Endothelial cell of umbilical vein (primary cell): Measurements from ENCODE around the gene FABP1. TPM values are rescaled to one million over a fixed set of nuclear protein-coding genes. Genes with fewer than 3 reads are reported as not detected.

Experiments
- BruUV-seq: library from RNA; stranded (reverse); fragments of 400-500 nt; replicated peaks from 2 replicates; lab custom pipeline; 2021; lab: Mats Ljungman, UMichigan
- CTCF ChIA-PET: fragments of 300-600, 350-600 bp; sonication (Branson Sonifier 250); formaldehyde crosslinking; loops from one replicate; lab custom pipeline; 2021; ENCODE audit warnings: antibody characterized with exemption, inconsistent platforms; lab: Charles Lee
- POLR2A ChIA-PET: fragments of 300-600, 350-600 bp; sonication (Branson Sonifier 250); formaldehyde crosslinking; loops from one replicate; lab custom pipeline; 2021; ENCODE audit warnings: antibody characterized with exemption, inconsistent platforms; lab: Charles Lee
- DNase-seq: peaks from one replicate; pipeline ENCODE4 v3.0.0-alpha.2; 2011; ENCODE audit warnings: low read depth, low spot score
- FAIRE-seq: peaks from 2 replicates; lab custom pipeline; 2011; peaks lifted over from hg19 to GRCh38; lab: Jason Lieb, UNC
- H2AFZ ChIP-seq: 2 replicates; pipeline ENCODE4 v1.6.0; 2012; ENCODE audit warnings: low read depth, low read length, control low read depth, inconsistent platforms
- H3K27ac ChIP-seq: 2 replicates; pipeline ENCODE4 v1.5.1; 2011; ENCODE audit warnings: low read depth, mild to moderate bottlenecking, control low read depth, low read length, moderate library complexity; ENCODE audit not compliant: insufficient read depth
- H3K27me3 ChIP-seq, 2 experiments: 2 replicates each; pipeline versions ENCODE4 v1.6.0 to v1.6.1; 2011; ENCODE audit warnings: low read length in 2 of 2, mixed read lengths in 1 of 2; ENCODE audit not compliant: control insufficient read depth in 2 of 2, insufficient read depth in 2 of 2
- H3K36me3 ChIP-seq, 2 experiments: 2 replicates in 1 of 2; 3 replicates in 1 of 2; pipeline ENCODE4 v1.5.1; 2011; ENCODE audit warnings: low read length in 2 of 2, mild to moderate bottlenecking in 1 of 2, moderate library complexity in 1 of 2; ENCODE audit not compliant: control insufficient read depth in 2 of 2, insufficient read depth in 2 of 2; ENCODE audit errors: extremely low read depth in 1 of 2
- H3K4me1 ChIP-seq: 3 replicates; pipeline ENCODE4 v1.5.1; 2011; ENCODE audit warnings: mild to moderate bottlenecking, low read length; ENCODE audit not compliant: control insufficient read depth, insufficient read depth; ENCODE audit errors: extremely low read depth
- H3K4me2 ChIP-seq: 2 replicates; pipeline ENCODE4 v1.6.1; 2011; ENCODE audit warnings: low read length, control low read depth, mixed read lengths; ENCODE audit not compliant: insufficient read depth
- H3K4me3 ChIP-seq, 3 experiments: fragments of 200-600 bp in 1 of 3; sonication (generic), shearing (Covaris generic) in 1 of 3; replicated peaks in 1 of 3; 2 replicates each; pipeline ENCODE4 v1.5.1; 2011 to 2016; ENCODE audit warnings: control low read depth in 3 of 3, low read length in 3 of 3, mild to moderate bottlenecking in 2 of 3, inconsistent platforms in 1 of 3, low read depth in 1 of 3, moderate library complexity in 1 of 3; ENCODE audit not compliant: insufficient read depth in 1 of 3
- H3K79me2 ChIP-seq: 2 replicates; pipeline ENCODE4 v1.6.0; 2012; ENCODE audit warnings: low read length, inconsistent platforms; ENCODE audit not compliant: control insufficient read depth, insufficient read depth
- H3K9ac ChIP-seq: replicated peaks from 2 replicates; pipeline ENCODE3; 2011; ENCODE audit warnings: low read length, control low read depth; ENCODE audit not compliant: insufficient read depth; ENCODE audit errors: extremely low read depth
- H3K9me1 ChIP-seq: replicated peaks from 3 replicates; pipeline ENCODE4 v1.6.0; 2011; ENCODE audit warnings: mild to moderate bottlenecking, low read length; ENCODE audit not compliant: control insufficient read depth, insufficient read depth; ENCODE audit errors: extremely low read depth
- H3K9me3 ChIP-seq: replicated peaks from 2 replicates; pipeline ENCODE4 v1.5.1; 2012; ENCODE audit warnings: low read length, inconsistent platforms; ENCODE audit not compliant: control insufficient read depth, insufficient read depth
- H4K20me1 ChIP-seq: replicated peaks from 2 replicates; pipeline ENCODE3; 2011; ENCODE audit warnings: mild to moderate bottlenecking, low read length; ENCODE audit not compliant: control insufficient read depth, insufficient read depth; ENCODE audit errors: extremely low read depth
- EZH2 ChIP-seq: IDR thresholded peaks from 2 replicates; pipeline ENCODE4 v1.6.1; 2012; ENCODE audit warnings: borderline replicate concordance, low read depth, mild to moderate bottlenecking, moderate library complexity, low read length, inconsistent platforms; ENCODE audit not compliant: severe bottlenecking
- FOS ChIP-seq: IDR thresholded peaks from 2 replicates; pipeline ENCODE4 v1.6.1; 2011; ENCODE audit warnings: mild to moderate bottlenecking, low read length, moderate library complexity, borderline replicate concordance; ENCODE audit not compliant: insufficient read depth
- GATA2 ChIP-seq: IDR thresholded peaks from 2 replicates; pipeline ENCODE4 v1.7.0; 2011; ENCODE audit warnings: low read depth, mild to moderate bottlenecking, moderate library complexity, mixed read lengths, low read length; ENCODE audit not compliant: insufficient read length, insufficient read depth
- JUN ChIP-seq: IDR thresholded peaks from 2 replicates; pipeline ENCODE4 v1.6.1; 2011; ENCODE audit warnings: borderline replicate concordance, low read depth; ENCODE audit not compliant: insufficient read length, insufficient read depth
- MYC ChIP-seq: IDR thresholded peaks from one replicate; pipeline ENCODE4 v1.6.1; 2011; ENCODE audit warnings: mild to moderate bottlenecking, low read depth, low read length
- POLR2A ChIP-seq: IDR thresholded peaks from 2 replicates; pipeline ENCODE4 v1.6.1; 2012; ENCODE audit warnings: low read depth, mild to moderate bottlenecking, control low read depth, low read length
- POLR2AphosphoS5 ChIP-seq: IDR thresholded peaks from 2 replicates; pipeline ENCODE4 v1.6.1; 2012; ENCODE audit warnings: low read depth, mild to moderate bottlenecking, control low read depth, low read length, moderate library complexity; ENCODE audit not compliant: insufficient read depth
- dilution Hi-C: fragments of 300-500 bp; cut with MboI; formaldehyde crosslinking; loops from one replicate; pipeline ENCODE4 v1.15.0; 2019; ENCODE audit warnings: low sequenced_read_pairs; ENCODE audit not compliant: extremely low pct_ligation_motif_present
- intact Hi-C: fragments of 100-400 bp; cut with micrococcal nuclease; formaldehyde crosslinking; loops from one replicate; pipeline ENCODE4 v1.10.0; 2022
- polyA plus RNA-seq, 4 experiments: library from polyadenylated mRNA; depleted of rRNA in 3 of 4; stranded (reverse) in 3 of 4; unstranded in 1 of 4; fragments of >200 nt; gene quantifications; 2 replicates each; pipeline versions ENCODE4 v1.2.1 to v1.2.3, GENCODE V29; 2011 to 2012; ENCODE audit warnings: missing spikeins in 1 of 4
- total RNA-seq: library from RNA; stranded (reverse); gene quantifications from 2 replicates; pipeline ENCODE4 v1.2.3, GENCODE V29; 2021
- TF ChIP-seq, protein P1 (sequence below): IDR thresholded peaks from 2 replicates; pipeline ENCODE4 v1.6.1; 2011; ENCODE audit not compliant: insufficient read depth, insufficient read length
- TF ChIP-seq, protein P2 (sequence below), 2 donors: IDR thresholded peaks; 1 replicate in 1 of 2; 2 replicates in 1 of 2; pipeline ENCODE4 v1.5.1; 2011; ENCODE audit warnings: low read length in 2 of 2, mild to moderate bottlenecking in 2 of 2, moderate library complexity in 2 of 2, control low read depth in 1 of 2, inconsistent platforms in 1 of 2, low read depth in 1 of 2; ENCODE audit not compliant: insufficient read depth in 1 of 2; ENCODE audit errors: extremely low read depth in 1 of 2

The FABP1 gene
- total and polyA plus RNA-seq, 2 donors (not counting 3 experiments of a cell fraction or from before 2014, with no cell fraction given), result not detected

- Histone ChIP-seq H3K27ac (no peak overlapping the region), H3K9ac (no peak overlapping the region), H4K20me1 (no peaks in the 10 kb centered on the region), H2AFZ (no peak overlapping the region), H3K27me3 (no peaks in the 10 kb centered on the region), H3K4me1 (no peaks in the 10 kb centered on the region), H3K36me3 (no peaks in the 10 kb centered on the region), H3K4me3 (no peak overlapping the region), H3K9me3 (no peaks in the 10 kb centered on the region), H3K79me2 (no peaks in the 10 kb centered on the region), H3K9me1 (no peaks in the 10 kb centered on the region), H3K4me2 (no peak overlapping the region)
- ChIA-PET CTCF (no interaction called here), POLR2A (no interaction called here)
- no TSS peak for BruUV-seq
- dilution Hi-C loops, result no loop called here
- no peak for FAIRE-seq
- no peak for TF ChIP-seq JUN
- DNase-seq, result no peak
- intact Hi-C loops, result no loop called here
Observed at GRCh38 chr2:88080545-88080944, 47.3 kb downstream of the FABP1 start.

GRCh38 chr2:88078643-88079172, 49.2 kb downstream of the FABP1 start:
- intact Hi-C loops (loop anchor here (1.0 kb wide), 1 partner anchor 7 kb away; no protein-coding TSS in a partner anchor), dilution Hi-C loops (no loop called here)
- H3K27ac ChIP-seq, result no peak overlapping the region
- no peaks in the 10 kb centered on the region for H3K9me1 ChIP-seq
- H3K4me1 ChIP-seq, result no peaks in the 10 kb centered on the region
- H3K4me2 ChIP-seq, result no peak overlapping the region
- H3K9ac ChIP-seq, result no peak overlapping the region
- DNase-seq, result no peak
- ChIA-PET POLR2A (no interaction called here), CTCF (interaction anchor here (0.9 to 1.9 kb wide), 2 partner anchors 12 to 18 kb away, joined by 3 to 5 read pairs; no protein-coding TSS in a partner anchor)
- no peaks in the 10 kb centered on the region for H3K27me3 ChIP-seq
- no peaks in the 10 kb centered on the region for H3K9me3 ChIP-seq
- FAIRE-seq, result no peak
- no peak overlapping the region for H3K4me3 ChIP-seq
- BruUV-seq, result no TSS peak
- H2AFZ ChIP-seq, result no peak overlapping the region
- no peak for TF ChIP-seq EZH2
- TF ChIP-seq MYC, result no peak
- no peak for TF ChIP-seq POLR2A
- no peak for TF ChIP-seq JUN
- TF ChIP-seq GATA2, result no peak
- TF ChIP-seq, protein P1, sequence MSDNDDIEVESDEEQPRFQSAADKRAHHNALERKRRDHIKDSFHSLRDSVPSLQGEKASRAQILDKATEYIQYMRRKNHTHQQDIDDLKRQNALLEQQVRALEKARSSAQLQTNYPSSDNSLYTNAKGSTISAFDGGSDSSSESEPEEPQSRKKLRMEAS, result no peak
- no peak for TF ChIP-seq POLR2AphosphoS5
- no peak for TF ChIP-seq FOS
- TF ChIP-seq, protein P2, sequence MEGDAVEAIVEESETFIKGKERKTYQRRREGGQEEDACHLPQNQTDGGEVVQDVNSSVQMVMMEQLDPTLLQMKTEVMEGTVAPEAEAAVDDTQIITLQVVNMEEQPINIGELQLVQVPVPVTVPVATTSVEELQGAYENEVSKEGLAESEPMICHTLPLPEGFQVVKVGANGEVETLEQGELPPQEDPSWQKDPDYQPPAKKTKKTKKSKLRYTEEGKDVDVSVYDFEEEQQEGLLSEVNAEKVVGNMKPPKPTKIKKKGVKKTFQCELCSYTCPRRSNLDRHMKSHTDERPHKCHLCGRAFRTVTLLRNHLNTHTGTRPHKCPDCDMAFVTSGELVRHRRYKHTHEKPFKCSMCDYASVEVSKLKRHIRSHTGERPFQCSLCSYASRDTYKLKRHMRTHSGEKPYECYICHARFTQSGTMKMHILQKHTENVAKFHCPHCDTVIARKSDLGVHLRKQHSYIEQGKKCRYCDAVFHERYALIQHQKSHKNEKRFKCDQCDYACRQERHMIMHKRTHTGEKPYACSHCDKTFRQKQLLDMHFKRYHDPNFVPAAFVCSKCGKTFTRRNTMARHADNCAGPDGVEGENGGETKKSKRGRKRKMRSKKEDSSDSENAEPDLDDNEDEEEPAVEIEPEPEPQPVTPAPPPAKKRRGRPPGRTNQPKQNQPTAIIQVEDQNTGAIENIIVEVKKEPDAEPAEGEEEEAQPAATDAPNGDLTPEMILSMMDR (IDR thresholded peaks at IDR 0.05; ENCODE audit: extremely low read depth in 1 of 2, insufficient read depth in 1 of 2, low read depth in 1 of 2, low read length in 2 of 2), result no peak
- no peaks in the 10 kb centered on the region for H3K79me2 ChIP-seq
- H4K20me1 ChIP-seq, result no peaks in the 10 kb centered on the region
- H3K36me3 ChIP-seq, result no peaks in the 10 kb centered on the region
